PC-9 (cell line): ENCODE measurements around the gene ACSM3. TPM values are rescaled to one million over a fixed set of nuclear protein-coding genes. Genes with fewer than 3 reads are reported as not detected.

Source experiments
- BruUV-seq: library from RNA; stranded (reverse); fragments of 400-500 nt; replicated peaks from 2 replicates; lab custom pipeline; 2021; lab: Mats Ljungman, UMichigan
- CTCF ChIA-PET: fragments of 300-600 bp; sonication (Branson Sonifier 250); formaldehyde crosslinking; loops from one replicate; lab custom pipeline; 2022; ENCODE audit warnings: antibody characterized with exemption; lab: Charles Lee
- POLR2A ChIA-PET: fragments of 300-600 bp; sonication (Branson Sonifier 250); formaldehyde crosslinking; loops from one replicate; lab custom pipeline; 2022; ENCODE audit warnings: antibody characterized with exemption; ENCODE audit not compliant: unreplicated experiment; lab: Charles Lee
- DNase-seq, 2 experiments: peaks; one replicate each; pipeline versions ENCODE4 v3.0.0 to v3.0.0-alpha.2; 2015 to 2022; ENCODE audit warnings: mixed read lengths in 1 of 2
- H2AFZ ChIP-seq: fragments of 200-600 bp; sonication (generic); 2 replicates; pipeline ENCODE4 v1.8.1; 2017; ENCODE audit warnings: antibody characterized with exemption
- H3F3A ChIP-seq: fragments of 200-600 bp; sonication (generic); 2 replicates; pipeline ENCODE4 v1.8.1; 2017; ENCODE audit warnings: antibody characterized with exemption, mild to moderate bottlenecking, low read depth; ENCODE audit not compliant: insufficient read depth
- H3K27ac ChIP-seq: fragments of 200-600 bp; sonication (generic); 2 replicates; pipeline ENCODE4 v1.6.1; 2016; ENCODE audit warnings: mixed run types
- H3K27me3 ChIP-seq: fragments of 200-600 bp; sonication (generic); 2 replicates; pipeline ENCODE4 v1.6.1; 2016; ENCODE audit warnings: low read depth, mixed run types; ENCODE audit not compliant: insufficient read depth
- H3K36me3 ChIP-seq: fragments of 200-600 bp; sonication (generic); 2 replicates; pipeline ENCODE4 v1.6.1; 2016; ENCODE audit warnings: low read depth, mixed run types
- H3K4me1 ChIP-seq: fragments of 200-600 bp; sonication (generic); replicated peaks from 2 replicates; pipeline ENCODE4 v1.6.1; 2016; ENCODE audit warnings: mixed run types; ENCODE audit not compliant: insufficient read depth
- H3K4me2 ChIP-seq: fragments of 200-600 bp; sonication (generic); 2 replicates; pipeline ENCODE4 v1.6.1; 2017; ENCODE audit warnings: mixed run types
- H3K4me3 ChIP-seq: fragments of 200-600 bp; sonication (generic); 2 replicates; pipeline ENCODE4 v1.6.1; 2016; ENCODE audit warnings: mixed run types
- H3K79me2 ChIP-seq: fragments of 200-600 bp; sonication (generic); 2 replicates; pipeline ENCODE4 v1.6.1; 2017; ENCODE audit warnings: low read depth, mixed run types
- H3K9me2 ChIP-seq: fragments of 200-600 bp; sonication (generic); 2 replicates; pipeline ENCODE4 v1.8.1; 2017; ENCODE audit warnings: mild to moderate bottlenecking; ENCODE audit not compliant: insufficient read depth
- H3K9me3 ChIP-seq: fragments of 200-600 bp; sonication (generic); 2 replicates; pipeline ENCODE4 v1.8.1; 2016; ENCODE audit warnings: low read depth; ENCODE audit not compliant: insufficient read depth
- H4K20me1 ChIP-seq: fragments of 200-600 bp; sonication (generic); 2 replicates; pipeline ENCODE4 v1.8.1; 2017; ENCODE audit not compliant: insufficient read depth
- CTCF ChIP-seq: fragments of 200-600 bp; sonication (generic); conservative IDR thresholded peaks from 2 replicates; pipeline ENCODE4 v1.6.1; 2017; ENCODE audit warnings: mixed run types, antibody characterized with exemption, mild to moderate bottlenecking, moderate library complexity
- EZH2 ChIP-seq: fragments of 200-600 bp; sonication (generic); IDR thresholded peaks from 2 replicates; pipeline ENCODE4 v1.8.0; 2017; ENCODE audit warnings: antibody characterized with exemption, low read depth
- intact Hi-C: fragments of 100-400 bp; cut with micrococcal nuclease; formaldehyde crosslinking; loops from one replicate; pipeline ENCODE4 v1.10.0; 2022; ENCODE audit not compliant: unreplicated experiment
- total RNA-seq: library from RNA; stranded (reverse); gene quantifications from 2 replicates; pipeline ENCODE4 v1.2.3, GENCODE V29; 2021

The ACSM3 gene
- total RNA-seq, 1 experiment from 2014 or later: 2.4 TPM

GRCh38 chr16:20768121-20768520 lies 4.3 kb downstream of the ACSM3 start:
- DNase-seq: no peak
- Histone ChIP-seq H3K9me3 (peaks cover under 1% of the 10 kb centered on the region; the same call in 1 of the 2 replicates), H3K36me3 (no peaks in the 10 kb centered on the region), H3K4me1 (peaks cover 4% of the 10 kb centered on the region; the same call in 1 of the 2 replicates), H3K27me3 (no peaks in the 10 kb centered on the region), H3K9me2 (no peaks in the 10 kb centered on the region), H3F3A (no peaks in the 10 kb centered on the region), H3K79me2 (no peaks in the 10 kb centered on the region), H2AFZ (no peak overlapping the region), H4K20me1 (no peaks in the 10 kb centered on the region), H3K4me3 (no peak overlapping the region), H3K4me2 (no peak overlapping the region), H3K27ac (no peak overlapping the region)
- POLR2A ChIA-PET: interaction anchor here (0.6 kb wide), 1 partner anchor 10 kb away, joined by 4 read pairs; no protein-coding TSS in a partner anchor
- CTCF ChIA-PET: no interaction called here
- TF ChIP-seq EZH2: no peak
- TF ChIP-seq CTCF: no peak
- intact Hi-C loops: no loop called here
- BruUV-seq: no TSS peak

DNA sequence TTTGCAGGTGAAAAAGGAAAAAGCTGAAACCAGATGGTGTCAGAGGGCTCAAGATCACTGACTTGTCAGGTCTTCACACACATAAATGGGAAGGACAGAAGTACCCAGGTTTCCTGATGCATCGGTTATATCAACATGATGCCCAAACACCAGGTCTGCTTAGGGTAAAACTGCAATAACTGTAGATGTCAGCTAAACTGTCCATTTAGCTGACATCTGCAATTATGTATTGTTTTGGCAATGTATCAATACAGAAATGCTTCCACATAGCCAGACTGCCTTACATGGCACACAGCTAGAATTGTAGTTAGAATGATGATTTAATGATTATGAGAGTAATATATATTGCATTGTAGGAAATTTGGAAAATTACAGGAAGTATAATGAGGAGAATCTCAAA lies 5.0 kb downstream of the ACSM3 start:
- CTCF ChIA-PET: no interaction called here
- POLR2A ChIA-PET: no interaction called here
- Histone ChIP-seq H3F3A (no peaks in the 10 kb centered on the region), H3K4me3 (no peak overlapping the region), H3K4me2 (no peak overlapping the region), H4K20me1 (no peaks in the 10 kb centered on the region), H3K27me3 (no peaks in the 10 kb centered on the region), H3K4me1 (peaks cover 4% of the 10 kb centered on the region; the same call in 1 of the 2 replicates), H3K79me2 (no peaks in the 10 kb centered on the region), H2AFZ (no peak overlapping the region), H3K36me3 (no peaks in the 10 kb centered on the region), H3K9me3 (no peaks in the 10 kb centered on the region), H3K9me2 (no peaks in the 10 kb centered on the region), H3K27ac (no peak overlapping the region)
- no peak for DNase-seq
- BruUV-seq: no TSS peak
- intact Hi-C loops: no loop called here
- no peak for TF ChIP-seq EZH2
- no peak for TF ChIP-seq CTCF

DNA sequence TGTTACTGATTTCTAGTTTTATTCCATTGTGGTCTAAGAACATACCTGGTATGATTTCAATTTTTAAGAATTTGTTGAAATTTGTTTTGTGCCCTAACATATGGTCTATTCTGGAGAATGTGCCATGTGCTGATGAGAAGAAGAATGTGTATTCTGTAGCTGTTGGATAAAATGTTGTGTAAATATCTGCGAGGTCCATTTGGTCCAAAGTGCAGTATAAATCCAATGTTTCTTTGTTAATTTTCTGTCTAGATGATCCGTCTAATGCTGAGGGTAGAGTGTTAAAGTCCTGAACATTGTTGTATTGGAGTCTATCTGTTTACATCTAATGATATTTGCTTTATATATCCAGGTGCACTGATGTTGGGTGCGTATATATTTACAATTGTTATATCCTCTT lies 9.9 kb downstream of the ACSM3 start:
- no peak overlapping the region for H2AFZ ChIP-seq
- no peak for DNase-seq
- no peaks in the 10 kb centered on the region for H3K79me2 ChIP-seq
- H3K36me3 ChIP-seq: no peaks in the 10 kb centered on the region
- intact Hi-C loops: no loop called here
- H3K27ac ChIP-seq: no peak overlapping the region
- H3K27me3 ChIP-seq: no peaks in the 10 kb centered on the region; the same call in 1 of the 2 replicates
- no peaks in the 10 kb centered on the region for H3K4me1 ChIP-seq
- no peak overlapping the region for H3K4me2 ChIP-seq
- no peak overlapping the region for H3K4me3 ChIP-seq
- CTCF ChIA-PET: no interaction called here
- TF ChIP-seq CTCF (no peak), EZH2 (no peak)
- H3K9me2 ChIP-seq: no peaks in the 10 kb centered on the region
- BruUV-seq: no TSS peak
- H3K9me3 ChIP-seq: no peaks in the 10 kb centered on the region
- H4K20me1 ChIP-seq: no peaks in the 10 kb centered on the region
- POLR2A ChIA-PET: no interaction called here
- H3F3A ChIP-seq: no peaks in the 10 kb centered on the region
